GM18508 (cell line): Measurements from ENCODE around the gene PCSK1.
"Not testable (repeated sequence)": the region's sequence is repeated elsewhere in the genome, so short reads cannot be mapped to it uniquely, and the experiment has no call there.

Experiments
- ATAC-seq: cut with Tn5 transposase; IDR thresholded peaks from one replicate; pipeline ENCODE4 v1.9.1; 2021; ENCODE audit warnings: moderate number of reproducible peaks; ENCODE audit not compliant: insufficient read depth, unreplicated experiment

The PCSK1 gene

DNA sequence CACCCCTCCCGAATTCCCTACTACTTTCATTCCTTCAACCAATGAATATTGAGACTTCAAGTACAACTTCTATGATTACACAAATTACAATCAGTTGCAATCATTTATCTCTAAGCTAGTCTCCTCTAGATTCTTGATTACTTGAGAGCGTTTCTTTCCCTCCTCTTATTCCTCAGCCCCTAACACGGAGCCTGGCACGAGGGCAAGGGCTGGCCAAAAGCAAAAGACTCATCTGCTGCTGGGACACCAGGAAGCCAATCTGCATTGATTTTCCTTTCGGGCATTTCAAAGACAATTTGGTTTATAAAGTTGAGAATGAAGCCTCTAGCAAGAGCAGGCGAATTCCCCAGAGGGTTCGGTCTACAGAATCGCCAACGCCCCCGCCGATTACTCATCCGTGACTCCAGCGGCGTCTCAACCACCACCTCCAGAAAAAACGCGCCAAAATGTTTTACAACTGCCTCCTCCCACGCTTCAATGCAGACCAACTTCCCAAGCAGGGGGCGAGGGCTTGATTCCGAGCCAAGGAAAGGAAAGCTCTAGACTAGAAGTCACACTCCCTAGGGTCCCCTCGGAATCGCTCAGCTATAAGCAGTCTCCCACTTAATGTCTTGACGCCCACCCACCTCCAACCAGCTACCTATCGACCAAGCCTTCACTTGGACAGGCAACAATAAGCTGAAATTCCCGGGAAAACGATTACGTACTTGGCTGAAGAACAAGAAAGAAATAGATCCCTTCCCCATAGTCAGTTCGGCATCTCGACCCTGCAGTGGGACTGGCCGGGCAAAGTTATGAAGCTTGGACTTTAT lies 1.5 kb downstream of the PCSK1 start:
- ATAC-seq, result no peak

DNA sequence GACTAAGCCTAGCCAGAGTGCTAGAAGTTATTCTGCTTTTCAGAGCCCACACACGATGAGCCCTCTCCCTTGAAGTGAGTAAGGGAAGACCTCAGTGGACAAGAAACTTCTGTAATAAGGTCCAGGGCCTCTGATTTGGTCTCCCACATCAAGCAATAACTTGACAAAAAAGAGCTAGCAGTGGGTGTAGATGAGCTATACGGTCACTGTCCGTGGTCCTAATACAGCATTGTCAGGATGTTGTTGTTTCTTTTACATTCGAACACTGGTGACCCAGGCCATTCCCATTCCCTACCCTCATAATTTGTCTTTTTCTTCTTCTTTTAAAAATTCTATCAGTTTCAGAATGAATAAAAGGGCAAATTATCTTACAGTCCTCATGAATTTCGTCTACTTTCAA lies 5.2 kb downstream of the PCSK1 start:
- no peak for ATAC-seq

DNA sequence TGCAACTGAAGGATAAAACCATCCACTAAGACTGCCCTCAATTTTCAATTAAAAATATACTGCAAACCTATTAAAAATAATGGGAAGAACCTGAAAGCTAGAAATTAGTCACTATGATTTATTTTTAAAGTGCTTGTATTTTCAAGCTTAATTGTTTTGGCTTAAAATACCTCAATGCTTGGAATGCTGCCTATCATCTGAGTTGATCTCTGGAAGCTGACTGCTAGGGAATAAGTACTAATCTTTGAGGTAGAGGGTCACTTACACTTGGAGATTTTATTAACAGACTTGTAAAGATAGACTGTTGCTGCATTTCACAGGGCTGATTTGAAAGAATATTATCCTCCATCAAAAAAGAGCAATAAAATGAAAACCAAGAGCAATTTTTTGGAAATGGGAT lies 6.2 kb downstream of the PCSK1 start:
- ATAC-seq, result no peak

DNA sequence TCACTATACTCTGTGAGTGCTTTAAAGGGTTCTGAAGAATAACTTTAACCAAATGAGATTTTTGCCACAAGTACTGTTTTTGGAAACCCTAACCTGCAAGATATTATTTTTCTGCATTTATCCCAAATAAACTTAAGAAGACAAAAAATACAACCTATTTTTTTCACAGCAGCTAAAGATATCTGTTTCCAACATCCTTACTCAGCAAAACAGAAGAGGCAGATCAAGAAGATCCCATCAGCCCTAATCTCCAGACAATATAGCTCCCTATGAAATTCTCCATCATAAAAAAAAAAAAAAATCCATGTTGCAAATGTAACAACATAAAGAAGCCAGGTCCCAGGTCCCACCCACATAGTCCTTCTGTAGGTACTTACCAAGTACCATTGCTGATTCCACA lies 7.6 kb downstream of the PCSK1 start:
- no peak for ATAC-seq

DNA sequence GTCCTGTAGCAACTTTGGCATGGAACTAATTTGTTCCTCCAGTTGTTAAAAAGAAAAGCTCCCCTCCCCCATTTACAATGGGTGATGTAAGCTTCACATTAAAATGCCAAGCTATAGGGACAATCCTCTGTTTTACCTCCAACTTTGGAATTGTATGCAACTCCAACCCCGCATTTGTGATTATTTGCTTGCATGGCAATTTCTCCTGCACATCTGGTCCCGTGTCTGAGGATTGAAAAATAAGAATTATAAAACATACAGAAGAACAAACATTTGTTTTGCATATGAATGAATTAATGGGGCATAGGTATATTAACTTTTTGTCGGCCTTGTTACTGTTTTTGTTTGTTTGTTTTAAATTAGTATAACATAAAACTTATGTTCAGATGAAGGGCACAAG lies 17.2 kb downstream of the PCSK1 start:
- no peak for ATAC-seq

DNA sequence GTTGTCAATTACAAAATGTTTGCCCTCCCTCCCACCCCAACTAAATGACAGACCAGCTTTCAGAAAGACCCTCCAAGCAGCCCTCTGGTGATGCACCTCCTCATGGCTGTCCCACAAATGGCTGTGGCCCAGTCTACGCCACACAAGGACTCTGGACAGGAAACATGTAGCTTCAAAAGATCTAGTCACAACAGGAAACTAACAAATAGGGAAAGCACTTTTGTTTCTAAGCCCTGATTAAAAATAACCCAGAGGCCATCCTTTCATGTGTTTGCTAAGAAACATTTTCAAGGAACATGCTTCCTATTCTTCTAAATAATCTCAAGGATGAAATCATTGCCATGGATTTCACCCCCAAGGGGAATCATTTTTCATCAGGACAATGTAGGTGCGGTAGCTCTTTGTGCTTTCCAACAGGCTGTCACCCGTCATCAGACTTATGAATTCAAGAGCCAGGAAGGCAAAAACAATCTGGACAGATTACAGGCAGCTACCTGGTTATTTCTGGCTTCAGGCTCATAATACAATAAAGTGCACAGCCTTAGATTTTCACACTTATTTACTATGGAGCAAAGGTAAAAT lies 20.1 kb downstream of the PCSK1 start:
- ATAC-seq, result no peak

DNA sequence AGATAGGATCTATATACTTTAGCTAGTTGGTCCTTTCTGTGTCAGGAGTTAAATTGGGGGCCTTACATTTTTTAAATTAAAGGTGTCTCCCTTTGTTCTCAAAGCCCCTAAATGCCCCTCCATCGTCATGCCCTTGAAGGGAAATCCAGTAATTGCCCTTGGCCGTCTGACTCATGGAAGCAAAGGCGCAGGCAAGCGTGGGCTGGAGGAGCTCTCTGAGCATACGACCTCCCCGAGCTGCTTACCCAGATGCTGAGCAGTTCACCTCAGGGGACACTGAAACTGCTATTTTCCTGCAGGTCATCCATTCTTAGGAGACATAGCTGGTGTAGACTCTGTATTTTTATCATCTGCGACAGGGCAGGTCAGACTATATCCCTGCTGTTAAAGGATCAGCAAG lies 23.0 kb downstream of the PCSK1 start:
- ATAC-seq, result no peak

DNA sequence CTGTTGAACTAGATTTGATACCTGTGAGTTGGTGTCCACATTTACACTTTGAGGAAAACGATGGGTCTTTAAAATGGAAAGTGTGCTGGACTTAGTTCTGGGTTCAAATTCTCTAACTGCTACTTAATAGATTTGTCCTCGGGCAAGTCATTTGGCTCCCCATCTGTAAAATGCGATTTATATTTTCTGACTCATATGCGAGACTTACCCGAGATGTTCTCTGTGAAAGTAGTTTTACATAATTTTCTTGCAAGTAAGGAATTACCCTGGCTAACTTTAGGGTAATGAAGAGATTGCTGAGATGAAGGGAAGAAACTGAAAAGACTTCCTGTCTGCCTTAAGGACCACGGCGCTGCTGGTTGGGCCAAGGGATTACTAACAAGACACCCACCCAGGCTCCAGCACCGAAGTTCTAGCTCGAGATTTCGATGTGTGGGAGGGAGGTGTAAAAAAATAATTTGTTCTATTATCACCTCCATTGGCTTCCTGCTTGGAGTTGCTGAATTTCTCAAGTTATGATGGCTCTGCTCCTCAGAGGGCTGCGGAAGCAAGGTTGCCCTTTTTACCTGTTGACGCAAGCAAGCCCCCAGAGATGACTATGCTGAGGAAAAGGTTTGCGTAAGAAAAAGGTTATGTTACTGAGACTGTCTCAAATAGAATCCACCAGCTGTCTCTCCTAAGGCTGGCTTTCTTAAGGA lies 24.1 kb downstream of the PCSK1 start:
- ATAC-seq, result no peak

DNA sequence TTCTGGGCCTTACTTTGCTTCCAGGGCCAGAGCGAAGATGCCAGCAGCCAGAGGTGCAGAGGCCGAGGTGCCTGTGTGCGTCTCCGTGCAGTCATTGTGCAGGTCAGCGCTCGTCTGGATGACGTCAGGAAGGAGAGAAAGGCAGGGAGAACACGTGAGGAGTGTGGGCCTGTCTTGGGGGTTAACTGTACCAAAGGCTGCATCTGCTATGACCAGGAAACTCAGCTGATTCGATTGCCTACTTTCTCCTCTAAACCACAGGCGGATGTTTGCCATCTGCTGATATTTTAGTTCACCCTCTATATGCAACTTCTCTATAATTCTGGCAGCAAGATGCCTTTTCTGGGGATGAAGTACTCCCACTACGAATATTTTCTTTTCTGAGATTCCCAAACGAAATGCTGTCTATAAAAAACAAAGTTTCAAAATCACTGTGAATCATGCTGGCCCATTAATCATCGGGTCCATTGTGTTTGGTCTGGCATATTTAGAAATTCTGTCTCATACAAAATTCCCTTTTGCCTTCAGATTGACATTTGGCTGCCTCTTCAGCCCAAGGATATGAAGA lies 24.8 kb downstream of the PCSK1 start:
- no peak for ATAC-seq

DNA sequence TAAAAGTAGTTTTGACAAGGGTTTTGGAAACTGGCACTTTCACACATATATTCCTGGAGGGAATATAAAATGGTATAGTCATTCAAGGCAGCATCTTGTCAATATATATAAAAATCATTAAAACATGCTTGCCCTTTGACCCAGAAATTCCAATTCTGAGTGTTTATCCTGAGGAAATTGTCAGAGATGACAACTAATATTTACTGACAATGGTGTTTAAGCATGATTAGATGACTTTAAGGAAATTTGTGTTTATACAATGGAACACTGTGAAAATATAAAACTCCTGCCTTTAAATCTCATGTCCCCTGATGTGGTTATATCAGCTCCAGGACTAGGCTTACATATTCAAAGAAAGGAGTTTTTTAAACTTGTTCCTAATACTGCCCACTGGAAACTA lies 25.6 kb downstream of the PCSK1 start:
- no peak for ATAC-seq

DNA sequence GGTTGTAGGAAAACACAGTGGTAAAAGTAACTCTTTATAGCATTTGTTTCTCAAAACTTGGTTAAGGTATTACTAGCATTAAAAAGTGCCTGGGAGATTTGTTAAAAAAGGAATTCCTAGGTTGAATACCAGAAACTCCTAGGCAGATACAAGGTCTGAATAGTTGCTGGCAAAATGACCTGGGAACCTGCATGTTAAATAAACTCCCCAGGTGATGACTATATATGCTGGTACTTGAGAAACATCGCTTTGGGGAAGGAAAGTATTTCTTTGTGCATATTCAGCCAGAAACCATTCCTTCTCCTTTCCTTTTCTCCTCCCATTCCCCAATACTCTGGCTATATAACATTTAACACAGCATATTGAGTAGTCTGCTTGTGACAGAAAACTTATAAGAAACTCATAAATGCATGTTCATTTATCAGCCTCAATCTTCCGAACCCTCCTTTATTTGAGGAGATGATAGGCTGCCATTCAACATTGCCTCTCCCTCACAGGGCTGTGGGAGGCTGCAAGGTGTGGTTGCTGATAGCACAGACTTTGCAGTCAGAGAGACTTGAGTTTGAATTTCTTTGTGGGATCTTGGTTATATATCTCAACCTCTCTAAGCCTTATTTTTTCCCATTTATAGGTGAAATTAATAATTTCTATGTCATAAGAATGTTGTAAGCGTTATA lies 28.7 kb downstream of the PCSK1 start:
- ATAC-seq, result no peak

DNA sequence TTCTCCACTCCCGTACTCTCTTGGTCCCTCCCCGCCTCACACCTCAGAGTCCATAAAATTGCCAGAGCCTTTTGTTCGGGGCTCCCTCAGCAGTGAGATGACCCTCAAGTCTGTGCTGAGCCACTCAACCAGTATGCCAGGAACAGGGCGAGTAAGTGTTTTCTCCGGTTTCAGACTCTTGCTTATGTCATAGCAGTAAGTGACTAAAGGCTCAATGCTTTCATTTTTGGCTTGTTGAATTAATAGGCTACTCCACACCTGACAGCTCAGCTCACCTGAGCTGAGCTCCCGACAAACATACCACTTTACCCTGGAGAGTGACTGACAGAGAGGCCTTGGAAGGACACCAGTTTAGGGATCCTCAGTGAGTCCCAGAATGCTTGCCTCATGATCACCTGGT lies 30.5 kb downstream of the PCSK1 start:
- no peak for ATAC-seq

DNA sequence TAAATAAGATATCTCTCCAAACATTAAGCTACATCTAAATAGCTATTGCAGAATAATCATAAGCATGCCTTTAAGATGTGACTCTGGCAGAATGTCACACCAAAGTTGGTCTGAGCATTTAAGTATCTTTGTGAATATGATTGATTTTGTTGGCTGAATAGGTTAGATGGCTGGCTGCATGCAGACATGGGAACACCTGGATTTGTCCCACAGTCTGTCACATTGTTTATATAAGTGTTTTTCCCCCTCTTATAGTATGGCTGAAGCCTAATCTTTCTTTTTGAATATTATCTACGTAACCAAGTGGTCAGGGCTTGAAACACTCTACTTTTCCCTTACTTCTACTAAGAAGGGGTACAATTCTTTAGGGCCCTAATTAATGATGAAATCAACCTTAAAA lies 36.2 kb downstream of the PCSK1 start:
- ATAC-seq, result no peak

DNA sequence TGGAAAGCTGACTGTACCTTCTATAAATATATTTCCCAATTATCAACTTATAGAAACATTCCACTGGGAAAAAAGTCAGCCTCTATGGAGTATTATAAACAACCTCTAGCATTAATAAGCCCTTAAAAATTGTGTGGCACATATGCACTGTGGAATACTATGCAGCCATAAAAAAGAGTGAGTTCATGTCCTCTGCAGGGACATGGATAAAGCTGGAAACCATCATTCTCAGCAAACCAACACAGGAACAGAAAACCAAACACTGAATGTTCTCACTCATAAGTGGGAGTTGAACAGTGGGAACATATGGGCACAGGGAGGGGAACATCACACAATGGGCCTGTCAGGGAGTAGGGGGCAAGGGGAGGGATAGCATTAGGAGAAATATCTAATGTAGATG lies 37.8 kb downstream of the PCSK1 start:
- not testable (repeated sequence) for ATAC-seq

DNA sequence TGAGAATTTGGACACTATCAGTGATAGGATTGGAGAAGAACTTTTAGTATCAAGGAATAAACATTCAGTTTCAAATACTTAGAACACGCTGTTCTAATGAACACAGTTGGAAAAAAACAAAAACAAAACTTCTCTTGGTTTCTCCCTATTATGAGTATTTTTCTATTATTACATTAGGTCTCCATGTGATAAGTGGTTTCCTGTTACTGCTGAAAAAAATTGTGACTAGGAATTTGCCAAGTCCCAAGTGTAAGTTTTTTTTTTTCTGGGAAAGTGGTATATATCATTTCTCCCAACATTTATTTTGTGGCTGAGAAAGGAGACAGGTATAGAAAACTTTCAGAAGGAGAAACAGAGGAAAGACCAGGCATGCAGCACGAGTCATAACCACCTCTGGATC lies 41.1 kb downstream of the PCSK1 start:
- ATAC-seq, result no peak

DNA sequence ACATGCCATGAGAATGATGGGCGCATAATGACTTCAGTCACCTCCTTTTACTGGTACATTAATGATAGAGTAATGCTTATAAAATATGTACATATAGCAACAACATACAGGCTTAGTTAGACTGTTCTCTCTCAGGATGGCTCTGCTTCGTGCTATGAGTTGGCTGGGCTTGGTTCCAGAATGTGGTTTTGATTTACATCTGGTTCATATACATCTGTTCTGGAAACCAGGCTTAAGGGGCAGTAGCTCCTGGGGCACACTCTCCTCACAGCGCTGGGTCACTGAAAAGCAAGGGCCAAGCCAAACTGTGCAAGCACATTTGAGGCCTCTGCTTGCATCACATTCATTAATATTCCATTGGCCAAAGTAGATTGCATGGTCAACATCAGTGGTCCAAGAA lies 44.9 kb downstream of the PCSK1 start:
- no peak for ATAC-seq

DNA sequence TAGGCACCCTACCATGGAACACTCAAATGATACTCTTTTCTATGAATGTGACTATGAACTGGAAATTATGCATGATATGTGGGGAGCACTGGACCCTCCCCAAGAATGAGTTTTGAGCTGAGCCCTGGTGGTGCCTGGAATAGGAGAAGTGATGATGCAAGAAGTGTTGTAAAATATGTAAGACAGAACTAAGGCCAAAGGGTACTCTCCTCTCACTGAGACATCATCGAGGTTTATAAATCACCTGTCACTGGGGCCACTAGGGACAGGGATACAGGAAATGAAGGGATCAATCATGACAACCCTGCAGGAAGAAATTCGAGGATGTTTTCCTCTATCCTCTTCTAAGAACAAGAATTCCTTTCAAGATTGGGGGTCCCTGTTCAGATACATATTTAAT lies 45.4 kb downstream of the PCSK1 start:
- no peak for ATAC-seq

DNA sequence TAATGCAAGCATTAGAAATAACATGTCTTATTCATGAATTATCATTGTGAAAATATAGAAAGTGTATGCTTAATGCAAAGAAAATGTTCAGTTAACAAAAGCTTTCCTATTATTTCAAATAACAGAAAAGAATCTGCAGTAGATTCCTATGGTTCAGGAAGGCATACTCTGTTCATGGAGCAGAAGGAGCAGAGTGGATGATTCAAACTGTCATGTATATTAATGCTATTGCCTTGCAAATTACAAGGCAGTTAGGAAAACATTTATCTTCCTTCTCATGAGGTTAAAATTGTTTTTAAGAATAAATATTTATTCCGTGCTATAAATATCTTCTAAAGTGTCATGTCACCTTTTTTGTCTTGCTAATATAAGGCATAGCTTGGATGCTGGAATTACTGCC lies 47.5 kb downstream of the PCSK1 start:
- ATAC-seq, result no peak

DNA sequence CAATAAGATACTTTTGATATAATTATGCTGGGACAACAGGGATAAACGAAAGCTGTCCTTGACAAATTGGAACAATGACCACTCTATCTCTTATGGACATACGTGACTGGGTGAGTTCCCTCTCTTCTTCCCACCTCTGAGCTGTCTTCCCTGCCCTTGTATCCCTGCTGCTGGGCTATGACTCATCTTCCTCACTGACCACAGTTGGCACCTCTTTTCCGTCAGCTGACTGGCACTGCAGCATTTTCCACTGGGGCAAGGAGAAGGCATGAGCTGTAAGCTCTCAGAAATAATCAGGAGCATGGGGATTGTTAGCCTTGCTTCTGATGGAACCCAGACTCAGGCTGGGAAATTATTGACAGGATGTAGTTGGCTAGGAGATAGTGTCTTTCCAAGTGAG lies 48.7 kb downstream of the PCSK1 start:
- ATAC-seq, result no peak

DNA sequence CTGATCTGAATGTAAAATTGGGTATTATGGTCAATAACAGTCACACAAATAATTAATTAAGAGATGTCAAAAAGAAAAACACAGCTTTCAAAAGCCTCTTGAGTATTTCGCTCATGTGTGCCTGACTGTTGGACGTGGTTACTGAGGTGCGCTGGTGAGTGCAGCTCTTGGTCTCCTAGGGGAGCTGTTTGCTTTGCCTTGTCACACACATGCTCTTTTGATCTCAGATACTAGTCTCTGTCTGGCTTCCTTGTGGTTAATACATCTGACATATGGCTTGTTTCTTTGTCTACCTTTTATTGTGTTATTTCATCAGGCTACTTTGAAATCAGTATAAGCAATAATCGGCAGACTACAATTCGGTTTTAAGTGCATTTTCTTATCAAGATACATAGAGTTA lies 51.5 kb downstream of the PCSK1 start:
- no peak for ATAC-seq

DNA sequence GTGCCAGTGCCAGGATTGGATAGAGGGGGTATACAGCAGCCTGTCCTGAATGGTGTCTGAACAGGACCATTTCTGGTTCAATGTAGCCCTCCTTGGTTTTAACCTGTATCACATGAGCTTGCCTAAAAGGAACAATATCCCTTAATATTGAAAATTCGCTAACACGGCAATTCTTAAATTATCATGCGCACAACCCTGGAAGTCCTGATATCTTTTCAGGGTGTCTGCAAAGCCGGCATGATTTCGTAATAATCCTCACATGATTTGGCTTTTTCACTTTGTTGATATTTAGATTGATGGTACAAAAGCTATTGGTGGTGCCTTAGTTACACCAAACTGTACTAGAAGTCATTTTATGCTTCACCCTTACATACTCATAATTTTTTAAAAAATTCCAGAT lies 53.2 kb downstream of the PCSK1 start:
- no peak for ATAC-seq
